Stimulated activated CD4-positive, alpha-beta T cell treated with anti-CD3 and anti-CD28 coated beads, Interleukin-4, amount 100 ng/mL, for 4 hours (primary cell): ENCODE data around the gene KLHL42.
A peak's percentile ranks its signal among the peaks of the same experiment; 100 is the strongest.
"Not testable (repeated sequence)": the region's sequence is repeated elsewhere in the genome, so short reads cannot be mapped to it uniquely, and the experiment has no call there.

ENCODE experiments used
- DNase-seq, 2 experiments: peaks; one replicate each; pipeline ENCODE4 v3.0.0-alpha.2; 2020

The KLHL42 gene

DNA sequence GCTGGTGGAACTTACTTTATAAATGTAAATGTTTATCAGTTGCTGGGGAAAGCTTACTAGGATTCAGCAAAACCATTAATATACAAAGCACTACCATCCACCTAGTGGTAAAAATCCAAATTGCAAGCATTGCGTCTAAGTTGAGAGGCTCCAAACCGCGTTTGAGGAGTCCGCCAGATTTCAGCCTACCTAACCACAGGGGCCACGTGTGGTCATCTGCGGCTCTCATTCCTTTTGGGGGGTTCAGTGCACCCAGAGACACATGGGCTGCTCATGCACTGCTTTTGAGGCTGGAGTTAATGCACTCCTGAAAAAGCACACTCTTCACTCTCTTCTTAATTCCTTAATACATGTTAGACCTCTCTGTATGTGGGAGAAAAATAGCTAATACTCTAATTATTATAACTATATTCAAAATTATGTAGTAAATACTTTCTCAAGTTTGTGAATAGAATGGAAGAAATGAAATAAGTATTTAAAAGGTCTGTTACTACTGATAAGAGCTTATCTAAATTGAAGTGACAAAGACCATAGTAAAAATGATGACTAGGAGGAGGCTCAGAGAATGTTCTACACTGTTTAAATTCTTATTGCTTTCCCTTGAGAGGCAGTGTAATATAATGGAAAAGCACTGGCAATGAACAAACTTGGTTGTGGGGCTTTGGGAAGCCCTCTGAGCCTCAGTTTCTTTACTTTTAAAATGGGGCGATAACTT lies 41.4 kb downstream of the KLHL42 start:
- peak in 1 of 2 experiments; percentile 13 for DNase-seq

DNA sequence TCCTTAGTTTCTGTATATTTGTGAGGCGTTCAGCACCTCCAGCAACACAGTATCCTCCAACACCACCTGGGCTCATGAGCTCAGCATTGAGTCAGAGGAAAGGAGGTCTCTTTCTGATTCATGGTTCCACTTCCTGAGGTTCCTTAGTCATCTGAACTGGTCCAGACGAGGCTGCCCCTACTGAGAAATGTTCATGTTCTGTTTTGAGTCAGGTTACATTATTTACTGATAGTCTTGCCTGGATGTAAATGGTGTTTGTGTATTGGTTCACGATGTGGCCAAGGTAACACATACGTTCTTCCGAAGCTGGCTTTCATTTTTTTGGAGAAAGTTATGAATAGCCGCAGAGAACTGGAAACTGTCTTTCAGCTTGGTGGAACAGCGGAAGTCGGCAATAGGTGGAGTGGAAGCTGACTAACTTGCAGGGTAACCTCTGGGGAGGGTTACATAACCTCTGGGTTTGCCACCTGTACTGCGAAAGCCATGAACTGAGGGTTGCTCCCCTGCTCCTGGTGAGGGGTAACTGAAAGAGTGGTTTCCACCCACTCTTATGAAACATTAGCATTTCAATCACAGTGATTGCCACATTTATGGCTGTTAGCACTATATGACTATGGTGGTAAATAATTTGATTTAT lies 42.2 kb downstream of the KLHL42 start:
- peak; percentile 43 to 79 for DNase-seq

DNA sequence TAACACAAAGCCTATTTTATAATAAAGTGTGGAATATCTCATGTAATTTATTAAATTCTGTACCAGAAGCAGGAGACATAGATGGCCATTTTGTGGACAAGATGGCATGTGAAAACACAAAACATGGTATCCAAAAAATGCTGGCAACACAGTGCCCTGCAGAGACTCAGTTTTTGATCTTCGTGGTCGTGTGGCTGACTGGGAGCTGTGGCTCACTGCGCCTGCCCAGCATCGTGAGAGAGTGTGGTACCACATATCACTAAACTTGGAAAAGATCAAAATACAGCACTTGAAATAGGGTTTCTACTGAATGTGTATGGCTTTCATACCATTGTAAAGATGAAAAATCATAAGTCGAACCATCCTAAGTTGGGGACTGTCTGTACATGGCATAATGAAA lies 43.0 kb downstream of the KLHL42 start:
- DNase-seq, result no peak

DNA sequence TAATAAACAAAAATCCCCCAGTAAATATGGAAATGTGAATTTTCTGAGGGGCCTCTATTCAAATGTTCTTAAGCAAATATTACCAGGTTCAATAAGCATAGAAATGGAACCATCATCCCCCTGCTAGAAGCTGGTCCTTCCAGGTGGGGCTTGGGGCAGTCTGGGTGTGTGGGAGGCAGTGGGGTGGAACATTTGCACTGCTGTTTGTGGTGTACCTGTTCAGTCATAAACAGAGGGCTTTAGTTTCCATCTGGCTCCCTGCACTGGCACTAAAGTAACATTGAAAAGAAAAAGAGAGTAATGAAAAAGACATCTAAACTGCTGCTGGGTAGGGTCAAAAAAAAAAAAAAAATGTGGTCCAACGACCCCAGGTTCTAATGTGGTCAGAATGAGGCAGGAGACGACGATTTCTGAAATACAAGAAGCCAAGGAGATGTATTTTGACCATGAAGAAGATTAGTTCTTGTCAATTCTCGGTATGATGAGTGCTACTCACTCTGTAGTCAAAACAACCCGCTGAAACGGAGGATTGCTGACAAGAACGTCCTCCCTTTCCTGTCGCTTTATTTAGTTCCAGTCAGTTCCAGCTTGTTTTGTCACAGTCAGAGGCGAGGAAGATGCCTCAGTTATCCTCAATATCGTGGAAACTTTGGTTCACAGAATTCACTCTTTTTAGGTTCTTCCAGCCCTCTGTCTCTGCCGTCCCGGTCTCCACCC lies 44.3 kb downstream of the KLHL42 start:
- DNase-seq, result peak in 1 of 2 experiments; percentile 18

DNA sequence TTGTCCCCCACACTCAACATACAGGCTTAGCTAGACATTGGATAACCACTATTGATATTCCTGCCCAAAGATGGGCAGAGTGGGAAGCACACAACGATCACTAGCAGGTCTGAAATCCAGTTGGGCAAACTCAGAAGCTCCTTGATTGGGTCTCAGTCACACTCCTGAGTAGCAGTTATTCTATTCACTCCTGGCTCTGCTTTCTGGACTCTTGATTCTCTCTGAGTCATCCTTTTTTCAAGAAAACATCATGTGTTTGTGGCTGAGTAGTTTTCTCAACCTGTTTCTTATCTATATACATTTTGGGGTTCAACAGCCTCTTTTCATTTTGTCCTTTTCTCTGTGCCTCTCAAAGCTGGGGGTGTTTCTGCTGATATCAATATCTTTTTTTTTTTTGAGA lies 46.0 kb downstream of the KLHL42 start:
- no peak for DNase-seq

DNA sequence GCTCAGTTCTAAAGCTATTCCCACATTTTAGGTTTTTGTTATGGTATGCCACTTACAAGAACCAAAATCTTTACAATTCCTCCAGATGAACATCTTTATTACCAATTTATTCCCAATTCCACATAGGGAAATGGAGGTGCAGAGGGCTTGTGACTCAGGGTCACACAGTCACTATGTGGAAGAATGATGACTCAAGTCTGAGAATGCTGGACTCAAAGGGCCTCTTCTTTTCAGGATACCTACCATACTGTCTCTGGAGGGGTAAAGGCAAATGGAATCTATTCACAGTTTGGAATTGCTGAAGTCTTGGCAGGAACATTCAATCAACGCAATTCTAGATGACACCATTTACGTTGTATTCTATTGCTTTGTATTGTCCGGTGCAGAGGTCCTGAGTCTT lies 48.2 kb downstream of the KLHL42 start:
- no peak for DNase-seq

DNA sequence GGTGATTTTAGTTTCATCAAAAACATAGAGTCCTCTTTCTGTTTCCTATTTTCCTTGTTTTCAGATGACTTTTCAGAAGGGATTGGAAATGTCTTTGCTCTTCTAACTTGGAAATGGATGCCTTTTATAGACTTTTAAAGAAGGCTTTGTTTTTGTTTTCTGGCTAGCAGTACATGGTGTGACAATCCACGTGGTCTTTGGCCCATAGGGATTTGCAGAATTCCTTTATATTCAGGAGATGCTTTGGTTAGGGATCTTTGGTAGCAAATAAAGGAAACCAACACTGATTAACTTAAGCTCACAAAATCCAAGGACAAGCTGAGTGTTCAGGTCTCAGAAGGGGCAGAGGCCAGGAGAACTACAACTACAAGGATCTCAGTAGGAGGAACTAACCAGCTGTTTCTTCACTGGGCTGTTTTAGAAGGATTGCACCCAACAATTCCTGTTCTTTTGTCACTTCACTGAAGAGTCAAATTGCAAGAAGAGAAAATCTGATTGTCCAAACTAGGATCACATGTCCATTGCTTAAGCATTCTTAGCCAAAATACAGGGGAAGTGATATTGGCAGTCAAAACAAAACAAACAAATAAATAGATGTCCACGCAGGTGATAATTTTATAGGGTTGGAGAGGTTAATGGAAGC lies 58.6 kb downstream of the KLHL42 start:
- DNase-seq, result no peak

DNA sequence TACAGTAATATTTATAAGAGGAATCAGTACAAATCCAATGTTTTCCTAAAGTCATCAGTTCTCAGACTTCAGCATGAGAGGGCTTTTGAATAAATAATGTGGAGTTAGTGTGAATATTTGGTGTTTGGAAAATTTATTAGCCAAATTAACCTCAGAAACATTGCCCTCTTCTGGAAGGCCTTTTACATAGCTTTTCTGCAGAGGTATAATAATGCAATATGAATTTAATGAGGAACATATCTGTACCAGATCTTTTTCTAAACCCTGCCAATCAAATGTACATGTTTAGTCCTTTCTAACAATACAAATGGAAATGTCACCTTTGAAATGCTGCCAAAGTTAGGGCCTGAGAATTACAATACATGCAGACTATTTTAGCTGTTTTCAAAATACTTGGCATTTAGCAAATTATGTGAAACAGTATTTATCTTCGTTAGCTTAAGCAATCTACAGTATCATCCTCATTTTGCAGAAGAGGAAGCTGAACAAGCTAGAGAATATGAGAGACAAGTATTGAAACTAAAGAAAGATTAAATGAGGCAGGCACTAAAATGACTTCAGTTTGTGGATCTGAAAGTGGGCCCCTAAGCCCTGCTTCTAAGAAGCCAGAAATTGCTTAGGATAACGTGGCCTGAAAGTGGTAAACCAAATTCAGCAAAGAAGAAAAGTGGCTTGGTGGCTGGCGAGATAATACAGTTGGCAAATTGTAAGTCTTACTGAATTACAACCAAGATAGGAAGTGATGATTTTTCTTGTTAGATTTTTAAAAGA lies 60.4 kb downstream of the KLHL42 start:
- DNase-seq, result no peak

DNA sequence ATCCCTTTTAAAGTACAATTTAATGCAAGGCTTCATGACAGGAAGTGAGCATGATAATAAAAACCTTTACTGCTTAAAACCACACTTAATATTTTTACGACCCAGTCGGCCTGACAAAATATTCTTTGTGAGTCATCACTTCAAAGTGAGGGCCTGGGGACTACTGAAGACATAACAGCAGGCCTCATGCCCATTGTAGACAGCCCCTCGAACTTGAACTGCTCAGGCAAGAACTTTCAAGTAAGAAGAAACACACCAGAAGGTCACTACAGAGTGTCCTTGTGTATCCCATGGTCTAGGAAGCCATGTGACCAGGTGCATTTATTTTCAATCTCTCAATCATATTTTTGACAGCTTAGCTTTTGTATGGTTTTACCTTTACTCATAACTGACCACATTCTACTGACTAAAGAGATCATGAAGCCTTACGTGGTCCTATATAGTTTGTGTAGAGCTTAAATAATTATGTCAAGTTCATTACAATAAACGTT lies 61.4 kb downstream of the KLHL42 start:
- no peak for DNase-seq

DNA sequence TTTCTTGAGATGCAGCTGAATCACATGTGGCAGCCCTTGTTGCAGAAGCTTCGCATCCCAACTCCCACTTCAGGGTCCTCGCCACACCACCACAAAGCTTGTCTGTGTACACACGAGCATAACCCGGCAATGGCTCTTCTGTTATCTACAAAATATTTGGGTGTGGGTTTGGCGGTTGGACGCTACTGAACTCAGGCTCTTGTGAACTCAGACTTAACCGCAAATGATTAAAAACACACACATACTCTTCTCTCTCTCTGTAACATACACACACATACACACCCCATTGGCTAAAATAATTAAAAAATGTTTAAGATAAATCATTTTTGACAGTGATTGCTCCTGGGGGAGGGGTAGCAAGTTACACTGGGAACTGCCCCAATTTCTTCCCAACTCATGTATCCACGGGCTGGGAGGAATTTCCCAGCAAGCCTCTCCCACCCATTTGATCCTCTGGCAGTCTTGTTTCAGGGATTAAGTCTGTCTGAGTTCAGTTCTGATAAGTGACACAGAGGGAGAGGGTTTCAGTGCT lies 63.7 kb downstream of the KLHL42 start:
- no peak for DNase-seq

DNA sequence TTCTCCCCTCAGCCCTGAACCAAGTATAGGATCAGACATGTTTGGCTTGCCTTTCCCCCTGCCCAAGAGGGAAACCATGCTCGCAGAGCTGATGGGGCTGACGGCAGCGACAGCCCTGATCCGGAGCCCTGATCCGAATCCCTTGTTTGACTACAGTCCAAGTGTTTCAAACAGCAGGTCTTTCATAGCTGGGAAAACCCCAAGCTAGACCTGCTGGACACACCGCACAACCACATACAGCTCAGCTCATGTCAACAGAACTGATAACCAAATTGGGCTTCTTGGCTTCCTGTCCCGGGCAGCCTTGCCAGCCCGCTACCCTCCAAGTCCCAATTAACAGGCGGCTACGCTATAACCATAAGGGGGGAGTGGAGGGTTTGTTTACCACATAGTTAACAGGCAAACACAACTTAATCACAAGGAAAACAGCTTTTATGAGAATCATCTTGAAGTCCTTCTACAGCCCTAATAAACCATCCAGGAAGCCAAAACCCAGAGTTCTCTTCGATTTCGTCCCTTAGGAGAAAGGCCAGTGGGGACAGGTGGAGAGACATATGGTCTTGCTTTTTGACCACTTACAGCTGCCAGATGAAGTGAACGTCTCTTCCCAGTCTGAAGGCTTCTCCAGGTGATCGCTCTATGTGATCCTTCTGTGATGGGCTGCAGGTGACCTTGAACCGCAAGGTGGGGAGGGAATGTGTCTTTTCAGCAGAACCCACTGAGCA lies 64.5 kb downstream of the KLHL42 start:
- DNase-seq, result no peak

DNA sequence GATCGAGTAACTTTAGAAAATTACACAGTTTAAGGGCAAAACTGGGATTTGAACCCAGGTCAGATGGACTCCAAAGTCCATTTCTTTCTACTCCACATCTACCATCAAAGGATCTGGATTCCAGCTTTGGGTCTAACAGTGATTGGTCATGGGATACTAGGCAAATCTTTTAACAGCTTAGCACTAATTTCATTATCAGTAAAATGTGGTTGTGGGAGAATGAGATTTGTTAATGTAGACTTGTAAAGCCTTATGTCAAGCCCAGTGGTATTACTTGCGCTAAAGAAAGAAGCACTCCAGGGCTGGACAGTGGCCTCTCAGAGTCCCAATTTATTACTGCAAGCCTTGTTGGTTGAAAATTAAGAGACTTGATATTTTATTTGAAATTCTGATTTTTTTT lies 65.2 kb downstream of the KLHL42 start:
- DNase-seq, result no peak

DNA sequence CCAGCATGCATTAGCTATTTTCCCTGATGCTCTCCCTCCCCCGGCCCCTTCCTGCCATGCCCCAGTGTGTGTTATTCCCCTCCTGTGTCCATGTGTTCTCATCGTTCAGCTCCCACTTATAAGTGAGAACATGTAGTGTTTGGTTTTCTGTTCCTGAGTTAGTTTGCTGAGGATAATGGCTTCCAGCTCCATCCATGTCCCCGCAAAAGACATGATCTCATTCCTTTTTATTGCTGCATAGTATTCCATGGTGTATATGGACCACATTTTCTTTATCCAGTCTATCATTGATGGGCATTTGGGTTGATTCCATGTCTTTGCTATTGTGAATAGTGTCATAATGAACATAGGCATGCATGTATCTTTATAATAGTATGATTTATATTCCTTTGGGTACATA lies 65.7 kb downstream of the KLHL42 start:
- not testable (repeated sequence) for DNase-seq

DNA sequence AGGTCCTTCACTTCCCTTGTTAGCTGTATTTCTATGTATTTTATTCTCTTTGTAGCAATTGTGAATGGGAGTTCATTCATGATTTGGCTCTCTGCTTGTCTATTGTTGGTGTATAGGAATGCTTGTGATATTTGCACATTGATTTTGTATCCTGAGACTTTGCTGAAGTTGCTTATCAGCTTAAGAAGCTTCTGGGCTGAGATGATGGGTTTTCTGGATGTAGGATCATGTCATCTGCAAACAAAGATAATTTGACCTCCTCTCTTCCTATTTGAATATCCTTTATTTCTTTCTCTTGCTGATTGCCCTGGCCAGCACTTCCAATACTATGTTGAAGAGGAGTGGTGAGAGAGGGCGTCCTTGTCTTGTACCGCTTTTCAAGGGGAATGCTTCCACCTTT lies 67.3 kb downstream of the KLHL42 start:
- DNase-seq, result not testable (repeated sequence)

DNA sequence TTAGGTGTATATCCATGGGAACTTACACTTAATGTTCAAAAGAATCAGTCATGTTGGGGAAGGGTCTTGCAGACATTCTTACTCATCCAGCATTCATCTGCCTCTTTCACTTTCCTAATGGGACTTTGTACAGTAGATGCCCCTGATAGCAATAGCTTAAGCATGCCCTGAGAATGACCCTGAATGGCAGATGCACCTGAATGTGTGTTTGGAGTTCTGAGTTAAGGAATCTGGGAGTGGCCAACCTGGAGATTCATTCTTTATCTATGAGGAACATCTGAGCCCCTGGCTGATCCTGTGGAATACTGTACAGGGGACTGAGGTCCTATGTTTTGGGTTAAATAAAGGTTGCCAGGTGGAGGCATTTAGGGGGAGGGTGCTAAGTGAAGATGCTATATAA lies 71.3 kb downstream of the KLHL42 start:
- DNase-seq, result no peak

DNA sequence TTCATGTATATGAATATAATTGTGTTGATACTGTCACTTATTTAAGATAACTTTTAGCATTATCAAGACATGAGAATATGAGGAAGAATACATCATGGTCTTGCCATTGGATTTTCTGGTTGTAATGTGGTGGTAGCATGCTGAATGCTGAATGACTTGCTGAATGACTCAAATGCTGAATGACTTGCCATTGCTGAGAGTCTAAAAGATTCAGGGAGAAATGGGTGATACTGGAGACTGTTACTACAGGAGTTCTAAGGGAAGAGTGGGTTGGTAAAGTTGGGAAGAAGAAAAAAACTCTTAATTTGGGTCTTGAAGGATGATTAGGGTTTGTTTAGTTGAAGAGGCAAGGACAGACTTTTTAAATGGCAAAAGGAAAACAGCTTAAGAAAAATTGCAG lies 72.1 kb downstream of the KLHL42 start:
- DNase-seq, result no peak
